COLO668 (cell line): ENCODE results near the gene FAM120B.
"Not testable (repeated sequence)": the region's sequence is repeated elsewhere in the genome, so short reads cannot be mapped to it uniquely, and the experiment has no call there.

Experiments
- DNase-seq: peaks from one replicate; lab custom pipeline; 2025; ENCODE audit not compliant: unreplicated experiment; lab: John Stamatoyannopoulos, UW

Gene FAM120B

GRCh38 chr6:170375661-170376060 is 69.1 kb downstream of the FAM120B start:
- no peak for DNase-seq

- no peak for DNase-seq
These were observed 70.0 kb downstream of the FAM120B start for GRCh38 chr6:170376386-170377043.

GRCh38 chr6:170378502-170378901 is 71.9 kb downstream of the FAM120B start:
- no peak for DNase-seq

GRCh38 chr6:170381562-170381961 is 75.0 kb downstream of the FAM120B start:
- DNase-seq, result no peak

- DNase-seq, result no peak
These were observed 77.0 kb downstream of the FAM120B start for GRCh38 chr6:170383466-170384035.

DNA sequence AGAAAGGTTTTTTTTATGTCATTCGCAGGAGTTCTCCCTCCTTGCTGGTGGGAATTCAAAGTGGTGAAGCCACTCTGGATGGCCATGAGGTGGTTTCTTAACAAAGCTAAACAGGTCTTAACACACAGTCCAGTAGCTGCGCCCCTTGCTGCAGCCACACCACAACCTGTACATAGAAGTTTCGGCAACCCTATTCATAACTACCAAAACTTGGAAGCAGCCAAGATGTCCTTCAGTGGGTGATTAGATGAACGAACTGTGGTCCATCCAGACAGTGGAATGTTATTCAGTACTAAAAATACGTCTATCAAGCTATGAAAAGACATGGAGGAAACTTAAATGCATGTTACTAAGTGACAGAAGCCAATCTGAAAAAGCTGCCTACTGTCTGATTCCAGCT is 78.9 kb downstream of the FAM120B start:
- no peak for DNase-seq

DNA sequence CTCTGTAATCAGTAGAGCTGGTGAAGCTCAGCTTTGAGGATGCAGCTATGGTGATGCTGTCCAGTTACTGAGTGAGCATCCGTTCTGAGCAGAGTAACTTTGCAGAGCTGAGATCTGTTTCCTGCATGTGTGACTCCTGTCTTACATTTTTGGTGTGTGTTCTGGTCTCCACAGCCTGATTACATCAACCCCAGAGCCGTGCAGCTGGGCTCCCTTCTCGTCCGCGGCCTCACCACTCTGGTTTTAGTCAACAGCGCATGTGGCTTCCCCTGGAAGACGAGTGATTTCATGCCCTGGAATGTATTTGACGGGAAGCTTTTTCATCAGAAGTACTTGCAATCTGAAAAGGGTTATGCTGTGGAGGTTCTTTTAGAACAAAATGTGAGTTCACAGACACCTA is 81.6 kb downstream of the FAM120B start:
- no peak for DNase-seq

GRCh38 chr6:170393033-170393432 is 86.5 kb downstream of the FAM120B start:
- no peak for DNase-seq

DNA sequence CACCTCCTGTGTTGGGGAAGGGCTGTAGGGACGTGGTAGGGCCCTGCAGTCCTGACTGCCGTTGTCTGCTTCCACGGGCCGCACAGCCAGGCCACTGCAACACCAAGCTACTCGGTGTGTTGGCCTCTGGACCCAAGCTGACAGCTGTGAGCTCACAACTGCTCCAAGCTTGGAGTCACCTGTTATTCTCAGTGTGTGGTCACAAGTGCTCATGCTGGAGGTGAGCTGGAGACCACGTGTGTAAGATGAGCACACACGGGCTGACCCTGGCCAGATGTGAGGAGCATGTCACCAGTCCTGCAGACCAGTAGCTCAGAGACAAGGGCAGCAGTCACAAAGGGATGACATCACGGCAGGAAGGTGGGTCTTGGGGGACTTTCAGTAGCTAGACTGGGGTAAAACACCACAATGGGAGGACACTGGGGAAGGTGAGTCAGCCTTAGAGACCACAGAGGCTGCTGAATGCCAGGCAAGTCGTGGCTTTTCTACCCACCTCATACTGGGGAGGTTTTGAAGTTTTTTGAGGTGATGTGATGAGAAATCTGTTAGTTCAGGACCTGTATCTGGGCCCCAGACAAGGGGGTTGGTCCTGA is 87.3 kb downstream of the FAM120B start:
- DNase-seq, result no peak

- DNase-seq, result no peak
These were observed 88.4 kb downstream of the FAM120B start for GRCh38 chr6:170394980-170395379.

DNA sequence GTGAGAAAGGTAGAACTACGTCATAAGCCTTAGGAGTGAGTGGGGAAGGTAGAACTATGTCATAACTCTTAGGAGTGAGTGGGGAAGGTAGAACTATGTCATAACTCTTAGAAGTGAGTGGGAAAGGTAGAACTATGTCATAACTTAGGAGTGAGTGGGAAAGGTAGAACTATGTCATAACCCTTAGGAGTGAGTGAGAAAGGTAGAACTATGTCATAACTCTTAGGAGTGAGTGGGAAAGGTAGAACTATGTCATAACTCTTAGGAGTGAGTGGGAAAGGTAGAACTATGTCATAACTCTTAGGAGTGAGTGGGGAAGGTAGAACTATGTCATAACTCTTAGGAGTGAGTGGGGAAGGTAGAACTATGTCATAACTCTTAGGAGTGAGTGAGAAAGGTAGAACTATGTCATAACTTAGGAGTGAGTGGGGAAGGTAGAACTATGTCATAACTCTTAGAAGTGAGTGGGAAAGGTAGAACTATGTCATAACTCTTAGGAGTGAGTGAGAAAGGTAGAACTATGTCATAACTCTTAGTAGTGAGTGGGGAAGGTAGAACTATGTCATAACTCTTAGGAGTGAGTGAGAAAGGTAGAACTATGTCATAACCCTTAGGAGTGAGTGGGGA is 92.3 kb downstream of the FAM120B start:
- not testable (repeated sequence) for DNase-seq

DNA sequence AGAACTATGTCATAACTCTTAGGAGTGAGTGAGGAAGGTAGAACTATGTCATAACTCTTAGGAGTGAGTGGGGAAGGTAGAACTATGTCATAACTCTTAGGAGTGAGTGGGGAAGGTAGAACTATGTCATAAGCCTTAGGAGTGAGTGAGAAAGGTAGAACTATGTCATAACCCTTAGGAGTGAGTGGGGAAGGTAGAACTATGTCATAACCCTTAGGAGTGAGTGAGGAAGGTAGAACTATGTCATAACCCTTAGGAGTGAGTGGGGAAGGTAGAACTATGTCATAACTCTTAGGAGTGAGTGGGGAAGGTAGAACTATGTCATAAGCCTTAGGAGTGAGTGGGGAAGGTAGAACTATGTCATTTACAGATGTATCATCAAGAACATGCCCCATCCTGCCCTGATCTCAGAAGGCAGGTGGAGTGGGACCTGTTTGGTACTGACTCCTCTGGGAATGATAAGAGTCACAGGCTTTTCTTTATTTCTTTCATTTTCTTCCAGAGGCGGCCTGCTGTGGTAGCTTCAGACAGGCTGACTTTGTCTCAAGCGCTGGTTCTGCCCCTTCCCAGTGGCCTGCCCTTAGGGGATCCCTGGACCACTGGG is 93.5 kb downstream of the FAM120B start:
- DNase-seq, result not testable (repeated sequence)

GRCh38 chr6:170402318-170403040 is 95.9 kb downstream of the FAM120B start:
- DNase-seq, result no peak

DNA sequence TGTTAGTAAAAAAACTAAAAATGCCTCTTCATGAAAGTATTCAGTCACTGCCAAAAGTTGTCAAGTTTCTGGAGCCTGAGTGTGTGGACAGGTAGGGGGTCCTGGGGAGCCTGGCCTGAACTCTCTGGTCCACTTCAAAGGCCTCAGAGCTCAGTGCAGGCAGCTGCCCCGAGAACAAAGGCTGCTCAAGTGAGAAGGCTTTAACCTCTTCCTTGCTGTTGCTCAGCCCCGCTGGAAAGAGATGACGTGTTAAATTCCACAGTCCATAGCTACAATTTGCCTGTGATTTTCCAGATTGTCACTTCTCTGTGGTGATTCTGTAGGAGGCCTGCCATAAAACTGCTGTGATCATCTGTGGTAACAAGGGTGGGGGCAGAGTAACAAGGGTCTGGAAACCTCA is 96.9 kb downstream of the FAM120B start:
- no peak for DNase-seq

GRCh38 chr6:170404036-170404435 is 97.5 kb downstream of the FAM120B start:
- no peak for DNase-seq

- DNase-seq, result no peak
These were observed 98.1 kb downstream of the FAM120B start for GRCh38 chr6:170404697-170405096.

GRCh38 chr6:170405311-170405975 is 98.9 kb downstream of the FAM120B start:
- DNase-seq, result no peak

- no peak for DNase-seq
These were observed 100.6 kb downstream of the FAM120B start for GRCh38 chr6:170407200-170407599.

DNA sequence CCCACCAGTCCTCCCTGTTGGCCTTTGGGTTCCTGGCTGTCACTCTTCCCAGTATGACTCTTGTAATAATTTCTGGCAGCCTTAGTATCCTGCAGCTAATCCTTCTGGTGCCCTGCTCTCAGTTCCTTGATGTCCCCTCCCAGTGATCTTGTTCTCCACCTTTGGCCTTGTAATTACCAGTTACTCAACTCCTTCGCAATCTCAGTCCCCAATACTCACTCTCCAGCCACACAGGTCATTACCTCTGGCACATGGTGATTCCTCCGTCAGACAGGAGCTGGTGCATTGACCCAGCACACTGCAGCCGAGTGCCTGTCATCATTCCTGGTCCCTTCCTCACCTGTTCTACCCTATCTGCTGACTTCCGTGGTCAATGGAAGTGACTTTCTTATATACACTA is 101.4 kb downstream of the FAM120B start:
- no peak for DNase-seq

- DNase-seq, result not testable (repeated sequence)
These were observed 103.2 kb downstream of the FAM120B start for GRCh38 chr6:170409746-170410145.

GRCh38 chr6:170410241-170410640 is 103.7 kb downstream of the FAM120B start:
- DNase-seq, result no peak
